ENCODE data around the gene RFX2. TPM values are rescaled to one million over a fixed set of nuclear protein-coding genes. Genes with fewer than 3 reads are reported as not detected.
"Not testable (repeated sequence)": the region's sequence is repeated elsewhere in the genome, so short reads cannot be mapped to it uniquely, and the experiment has no call there.

Gene RFX2
- total and polyA plus RNA-seq, 7 experiments from 2014 or later: 3.8 to 18.4 (median 8.2) TPM

GRCh38 chr19:6074709-6075403 lies 35.4 kb downstream of the RFX2 start:
- Histone ChIP-seq H3K4me3 (ENCODE audit: low read length) (no peak overlapping the region), H3K9me3 (ENCODE audit: control insufficient read depth in 2 of 3, low read length in 3 of 3) (no peaks in the 10 kb centered on the region), H3K27me3 (ENCODE audit: control insufficient read depth in 2 of 2, insufficient read depth in 2 of 2, low read length in 2 of 2) (no peaks in the 10 kb centered on the region), H3K4me1 (ENCODE audit: control insufficient read depth in 2 of 2, insufficient read depth in 2 of 2, low read length in 2 of 2) (no peaks in the 10 kb centered on the region), H3K36me3 (ENCODE audit: control insufficient read depth in 2 of 3, insufficient read depth in 3 of 3, low read length in 3 of 3) (no peaks in the 10 kb centered on the region), H3K27ac (ENCODE audit: low read depth, low read length) (no peak overlapping the region)
- Mint-ChIP-seq H3K27ac (peak overlapping the region in 1 of 9 donors; percentile 28), H3K4me3 (no peak overlapping the region), H3K9me3 (peaks cover 0 to 2% (median 0%) of the 10 kb centered on the region in 11 donors), H3K4me1 (peaks cover 0 to 11% (median 0%) of the 10 kb centered on the region in 7 donors), H3K36me3 (peaks cover 0 to 7% (median 0%) of the 10 kb centered on the region in 5 donors), H3K27me3 (no peaks in the 10 kb centered on the region)
- ChIA-PET CTCF (interaction anchor here (2.0 kb wide), 1 partner anchor 27 kb away, joined by 5 read pairs; no protein-coding TSS in a partner anchor), POLR2A (no interaction called here)
- DNase-seq (no peak), ATAC-seq (peak; percentile 12)
- intact Hi-C loops (cut with micrococcal nuclease): loop anchor here in 1 of 2 donors (1.0 kb wide), 1 partner anchor 50 kb away; no protein-coding TSS in a partner anchor

GRCh38 chr19:6073858-6074708 lies 36.2 kb downstream of the RFX2 start:
- Histone ChIP-seq H3K9me3 (ENCODE audit: control insufficient read depth in 2 of 3, low read length in 3 of 3) (no peaks in the 10 kb centered on the region), H3K4me1 (ENCODE audit: control insufficient read depth in 2 of 2, insufficient read depth in 2 of 2, low read length in 2 of 2) (no peaks in the 10 kb centered on the region), H3K4me3 (ENCODE audit: low read length) (no peak overlapping the region), H3K36me3 (ENCODE audit: control insufficient read depth in 2 of 3, insufficient read depth in 3 of 3, low read length in 3 of 3) (no peaks in the 10 kb centered on the region), H3K27me3 (ENCODE audit: control insufficient read depth in 2 of 2, insufficient read depth in 2 of 2, low read length in 2 of 2) (no peaks in the 10 kb centered on the region), H3K27ac (ENCODE audit: low read depth, low read length) (no peak overlapping the region)
- H3K27me3 Mint-ChIP-seq: no peaks in the 10 kb centered on the region
- CTCF ChIA-PET: interaction anchor here (0.9 to 2.0 kb wide), 4 partner anchors 12 to 95 kb away, joined by 3 to 5 read pairs (median 4); no protein-coding TSS in a partner anchor
- intact Hi-C loops (cut with micrococcal nuclease): loop anchor here in 1 of 2 donors (1.0 kb wide), 1 partner anchor 51 kb away; no protein-coding TSS in a partner anchor
- H3K4me3 Mint-ChIP-seq: no peak overlapping the region
- H3K4me1 Mint-ChIP-seq: peaks cover 0 to 15% (median 6%) of the 10 kb centered on the region in 7 donors
- peaks cover 0 to 9% (median 0%) of the 10 kb centered on the region in 5 donors for H3K36me3 Mint-ChIP-seq
- POLR2A ChIA-PET: no interaction called here
- DNase-seq (no peak), ATAC-seq (no peak)
- peak overlapping the region in 1 of 9 donors; percentile 28 for H3K27ac Mint-ChIP-seq
- peaks cover 0 to 8% (median 0%) of the 10 kb centered on the region in 11 donors for H3K9me3 Mint-ChIP-seq

DNA sequence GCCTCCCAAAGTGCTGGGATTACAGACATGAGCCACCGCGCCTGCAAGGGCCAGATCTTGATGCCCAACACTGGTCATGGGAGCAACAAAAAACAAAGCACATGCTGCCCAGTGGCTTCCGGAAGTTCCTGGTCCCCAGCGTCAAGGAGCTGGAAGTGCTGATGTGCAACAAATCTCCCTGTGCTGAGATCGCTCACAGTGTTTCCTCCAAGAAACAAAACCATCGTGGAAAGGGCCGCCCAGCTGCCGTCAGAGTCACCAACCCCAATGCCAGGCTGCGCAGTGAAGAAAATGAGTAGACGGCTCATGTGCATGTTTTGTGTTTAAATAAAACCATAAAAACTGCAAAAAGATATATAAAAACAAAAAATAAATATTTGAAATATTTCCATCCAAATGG lies 37.1 kb downstream of the RFX2 start:
- H3K9me3 ChIP-seq (ENCODE audit: control insufficient read depth in 2 of 3, low read length in 3 of 3); H3K36me3 Mint-ChIP-seq; H3K27ac ChIP-seq (ENCODE audit: low read depth, low read length); H3K9me3 Mint-ChIP-seq; H3K36me3 ChIP-seq (ENCODE audit: control insufficient read depth in 2 of 3, insufficient read depth in 3 of 3, low read length in 3 of 3); H3K27ac Mint-ChIP-seq; H3K27me3 ChIP-seq (ENCODE audit: control insufficient read depth in 2 of 2, insufficient read depth in 2 of 2, low read length in 2 of 2); H3K27me3 Mint-ChIP-seq; H3K4me3 Mint-ChIP-seq; DNase-seq; intact Hi-C loops (cut with micrococcal nuclease); POLR2A ChIA-PET; ATAC-seq; H3K4me1 ChIP-seq (ENCODE audit: control insufficient read depth in 2 of 2, insufficient read depth in 2 of 2, low read length in 2 of 2); H3K4me3 ChIP-seq (ENCODE audit: low read length): not testable (repeated sequence)
- H3K4me1 Mint-ChIP-seq: peaks cover 0 to 17% (median 6%) of the 10 kb centered on the region in 7 donors
- CTCF ChIA-PET: interaction anchor here (0.9 to 1.1 kb wide), 3 partner anchors 11 to 95 kb away, joined by 3 to 4 read pairs (median 3); no protein-coding TSS in a partner anchor

- CTCF ChIA-PET: no interaction called here
- H3K4me1 ChIP-seq (ENCODE audit: control insufficient read depth in 2 of 2, insufficient read depth in 2 of 2, low read length in 2 of 2): no peaks in the 10 kb centered on the region
- no peak overlapping the region for H3K4me3 ChIP-seq (ENCODE audit: low read length)
- no peak overlapping the region for H3K27ac ChIP-seq (ENCODE audit: low read depth, low read length)
- Mint-ChIP-seq H3K4me1 (peaks cover 2 to 20% (median 10%) of the 10 kb centered on the region in 7 donors), H3K27me3 (no peaks in the 10 kb centered on the region), H3K9me3 (peaks cover 0 to 8% (median 0%) of the 10 kb centered on the region in 11 donors), H3K4me3 (no peak overlapping the region), H3K36me3 (peaks cover 0 to 9% (median 0%) of the 10 kb centered on the region in 5 donors), H3K27ac (no peak overlapping the region)
- DNase-seq (no peak), ATAC-seq (no peak)
- no peaks in the 10 kb centered on the region for H3K27me3 ChIP-seq (ENCODE audit: control insufficient read depth in 2 of 2, insufficient read depth in 2 of 2, low read length in 2 of 2)
- H3K9me3 ChIP-seq (ENCODE audit: control insufficient read depth in 2 of 3, low read length in 3 of 3): no peaks in the 10 kb centered on the region
- no peaks in the 10 kb centered on the region for H3K36me3 ChIP-seq (ENCODE audit: control insufficient read depth in 2 of 3, insufficient read depth in 3 of 3, low read length in 3 of 3)
- intact Hi-C loops (cut with micrococcal nuclease): no loop called here
- POLR2A ChIA-PET: no interaction called here
Measured at GRCh38 chr19:6071875-6072274, 38.4 kb downstream of the RFX2 start.

GRCh38 chr19:6070720-6071485 lies 39.4 kb downstream of the RFX2 start:
- ATAC-seq: no peak
- POLR2A ChIA-PET: no interaction called here
- peaks cover 11 to 28% (median 19%) of the 10 kb centered on the region in 7 donors for H3K4me1 Mint-ChIP-seq
- Histone ChIP-seq H3K4me1 (ENCODE audit: control insufficient read depth in 2 of 2, insufficient read depth in 2 of 2, low read length in 2 of 2) (no peaks in the 10 kb centered on the region), H3K27ac (ENCODE audit: low read depth, low read length) (no peak overlapping the region), H3K9me3 (ENCODE audit: control insufficient read depth in 2 of 3, low read length in 3 of 3) (no peaks in the 10 kb centered on the region), H3K27me3 (ENCODE audit: control insufficient read depth in 2 of 2, insufficient read depth in 2 of 2, low read length in 2 of 2) (no peaks in the 10 kb centered on the region), H3K36me3 (ENCODE audit: control insufficient read depth in 2 of 3, insufficient read depth in 3 of 3, low read length in 3 of 3) (no peaks in the 10 kb centered on the region), H3K4me3 (ENCODE audit: low read length) (no peak overlapping the region)
- no peak for DNase-seq
- peaks cover 0 to 9% (median 0%) of the 10 kb centered on the region in 5 donors for H3K36me3 Mint-ChIP-seq
- H3K4me3 Mint-ChIP-seq: no peak overlapping the region
- peaks cover 0 to 8% (median 0%) of the 10 kb centered on the region in 11 donors for H3K9me3 Mint-ChIP-seq
- peak overlapping the region in 1 of 9 donors; percentile 56 for H3K27ac Mint-ChIP-seq
- CTCF ChIA-PET: no interaction called here
- peaks cover 0 to 6% (median 4%) of the 10 kb centered on the region in 5 donors for H3K27me3 Mint-ChIP-seq
- intact Hi-C loops (cut with micrococcal nuclease): no loop called here

- no peak overlapping the region for H3K27ac ChIP-seq (ENCODE audit: low read depth, low read length)
- H3K27me3 ChIP-seq (ENCODE audit: control insufficient read depth in 2 of 2, insufficient read depth in 2 of 2, low read length in 2 of 2): no peaks in the 10 kb centered on the region
- Mint-ChIP-seq H3K4me3 (no peak overlapping the region), H3K4me1 (peaks cover 17 to 30% (median 22%) of the 10 kb centered on the region in 7 donors), H3K27me3 (peaks cover 0 to 6% (median 4%) of the 10 kb centered on the region in 5 donors), H3K36me3 (peaks cover 0 to 6% (median 0%) of the 10 kb centered on the region in 5 donors), H3K9me3 (peaks cover 0 to 8% (median 0%) of the 10 kb centered on the region in 11 donors), H3K27ac (peak overlapping the region in 2 of 9 donors; percentile 56 to 87)
- H3K36me3 ChIP-seq (ENCODE audit: control insufficient read depth in 2 of 3, insufficient read depth in 3 of 3, low read length in 3 of 3): no peaks in the 10 kb centered on the region
- no peaks in the 10 kb centered on the region for H3K4me1 ChIP-seq (ENCODE audit: control insufficient read depth in 2 of 2, insufficient read depth in 2 of 2, low read length in 2 of 2)
- no peaks in the 10 kb centered on the region for H3K9me3 ChIP-seq (ENCODE audit: control insufficient read depth in 2 of 3, low read length in 3 of 3)
- intact Hi-C loops (cut with micrococcal nuclease): no loop called here
- ATAC-seq (no peak), DNase-seq (no peak)
- POLR2A ChIA-PET: no interaction called here
- CTCF ChIA-PET: interaction anchor here (1.0 kb wide), 1 partner anchor 21 kb away, joined by 6 read pairs; no protein-coding TSS in a partner anchor
- no peak overlapping the region for H3K4me3 ChIP-seq (ENCODE audit: low read length)
Measured at GRCh38 chr19:6070207-6070681, 40.1 kb downstream of the RFX2 start.

All from naive thymus-derived CD4-positive, alpha-beta T cell (primary cell).